Iris pigment epithelial cell (primary cell): ENCODE measurements around the gene SIX1.
A peak's percentile ranks its signal among the peaks of the same experiment; 100 is the strongest.

Experiments used
- DNase-seq: peaks from one replicate; pipeline ENCODE4 v3.0.0-alpha.2; 2011; ENCODE audit warnings: low read depth

The SIX1 gene

DNA sequence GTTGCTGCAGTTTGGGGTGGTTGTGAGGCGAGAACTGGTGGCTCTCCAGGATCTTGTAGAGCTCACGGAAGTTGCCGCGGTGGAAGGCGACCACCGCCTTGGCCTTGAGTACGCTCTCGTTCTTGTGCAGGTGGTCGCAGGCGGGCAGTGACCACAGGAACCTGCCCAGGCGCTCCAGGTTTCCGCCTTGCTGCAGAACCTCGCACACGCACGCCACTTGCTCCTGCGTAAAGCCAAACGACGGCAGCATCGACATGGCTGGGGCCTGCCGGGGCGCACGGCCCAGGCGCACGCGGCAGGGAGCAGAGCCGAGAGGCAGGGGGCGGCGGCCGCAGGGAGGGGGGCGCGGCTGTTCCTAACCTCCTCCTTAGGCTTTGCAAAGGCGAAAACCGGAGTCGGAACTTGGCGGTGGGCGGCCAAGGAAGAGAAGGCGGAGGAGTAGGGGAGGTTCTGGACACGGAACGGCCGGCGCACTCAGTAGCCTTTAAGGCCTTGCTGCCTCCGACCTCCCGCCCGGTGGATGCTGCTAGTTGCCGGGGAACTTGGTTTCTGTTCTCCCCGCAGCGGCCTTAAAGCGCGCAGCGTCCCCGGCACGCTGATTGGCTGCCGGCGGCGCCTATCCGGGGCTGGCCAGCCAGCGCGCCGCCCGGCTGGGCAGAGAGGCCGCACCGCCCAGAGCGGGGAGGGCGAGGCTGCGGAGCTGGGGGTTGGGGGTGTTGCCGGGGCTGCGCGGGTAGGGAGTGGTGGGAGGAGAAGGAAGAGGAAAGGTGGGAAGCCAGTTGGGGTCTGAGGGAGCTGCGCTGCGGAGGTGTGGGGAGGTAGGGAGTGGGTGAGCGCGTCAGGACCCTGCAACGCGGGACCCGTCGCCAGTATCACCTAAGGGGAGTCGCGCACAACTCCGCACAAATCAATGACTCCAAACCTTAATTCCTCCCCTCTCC is at the start of gene SIX1:
TSS of gene SIX1 (minus strand) at position 544 of the 941 bp plus-strand sequence. CDS start at position 256, 288 bp downstream.
- peak; percentile 98 for DNase-seq

GRCh38 chr14:60695327-60695726 is 46.0 kb upstream of the SIX1 start:
- DNase-seq, result no peak

GRCh38 chr14:60691383-60692113 is 42.3 kb upstream of the SIX1 start:
- DNase-seq, result no peak

- DNase-seq, result no peak
These were observed 37.6 kb upstream of the SIX1 start for GRCh38 chr14:60686865-60687264.

- DNase-seq, result no peak
These were observed 34.9 kb upstream of the SIX1 start for GRCh38 chr14:60684203-60684602.

DNA sequence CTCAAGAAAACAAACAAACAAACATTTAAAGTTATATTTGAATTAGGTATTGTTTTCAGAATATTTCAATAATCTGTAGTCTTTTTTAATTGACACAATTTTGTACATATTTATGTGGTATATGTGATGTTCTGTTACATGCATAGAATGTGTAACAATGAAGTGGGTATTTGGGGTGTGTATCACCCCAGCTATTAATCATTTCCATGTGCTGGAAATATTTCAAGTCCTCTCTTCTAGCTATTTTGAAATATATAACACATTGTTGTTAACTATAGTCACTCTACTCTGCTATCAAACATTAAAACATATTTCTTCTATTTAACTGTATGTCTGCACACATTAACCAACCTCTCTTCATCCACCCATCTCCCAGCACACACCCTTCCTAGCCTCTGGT is 32.0 kb upstream of the SIX1 start:
- peak; percentile 14 for DNase-seq

DNA sequence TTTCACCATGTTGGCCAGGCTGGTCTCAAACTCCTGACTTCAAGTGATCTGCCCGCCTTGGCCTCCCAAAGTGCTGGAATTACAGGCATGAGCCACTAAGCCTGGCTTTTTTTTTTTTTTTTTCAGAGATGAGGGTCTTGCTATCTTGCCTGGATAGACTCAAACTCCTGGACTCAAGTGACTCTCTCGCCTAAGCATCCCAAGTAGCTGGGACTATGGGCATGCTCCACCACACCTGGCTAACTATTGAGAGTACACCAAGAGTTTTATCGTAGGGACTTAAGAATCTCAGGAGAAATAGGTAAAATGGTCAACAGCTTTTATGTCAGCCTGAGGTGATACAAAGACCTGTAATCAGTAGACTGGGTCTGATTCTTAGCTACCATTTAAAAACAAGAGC is 31.2 kb upstream of the SIX1 start:
- DNase-seq, result no peak

- DNase-seq, result no peak
These were observed 30.4 kb upstream of the SIX1 start for GRCh38 chr14:60679566-60680258.

GRCh38 chr14:60677701-60678100 is 28.4 kb upstream of the SIX1 start:
- no peak for DNase-seq

- DNase-seq, result peak; percentile 77
These were observed 21.7 kb upstream of the SIX1 start for GRCh38 chr14:60670989-60671388.

GRCh38 chr14:60668431-60669112 is 19.3 kb upstream of the SIX1 start:
- no peak for DNase-seq

DNA sequence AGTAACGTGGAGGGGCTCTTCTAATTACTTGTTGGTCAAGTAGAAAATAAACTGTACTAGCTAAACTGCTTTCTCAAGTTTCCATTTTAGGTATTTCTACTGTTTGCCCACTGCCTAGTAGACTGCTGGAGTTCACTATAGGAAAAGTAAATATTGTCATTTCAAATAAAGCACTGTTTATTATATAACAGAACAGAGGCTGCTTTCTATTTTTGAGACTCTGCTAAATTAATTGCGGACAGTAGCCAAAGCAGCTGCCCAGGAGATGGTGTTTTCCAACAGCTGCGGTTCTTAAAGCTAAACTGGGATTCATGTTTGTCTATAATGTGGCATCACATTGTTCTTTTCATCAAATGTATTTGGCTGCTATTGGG is 15.9 kb upstream of the SIX1 start:
- no peak for DNase-seq

GRCh38 chr14:60662982-60663381 is 13.7 kb upstream of the SIX1 start:
- no peak for DNase-seq

DNA sequence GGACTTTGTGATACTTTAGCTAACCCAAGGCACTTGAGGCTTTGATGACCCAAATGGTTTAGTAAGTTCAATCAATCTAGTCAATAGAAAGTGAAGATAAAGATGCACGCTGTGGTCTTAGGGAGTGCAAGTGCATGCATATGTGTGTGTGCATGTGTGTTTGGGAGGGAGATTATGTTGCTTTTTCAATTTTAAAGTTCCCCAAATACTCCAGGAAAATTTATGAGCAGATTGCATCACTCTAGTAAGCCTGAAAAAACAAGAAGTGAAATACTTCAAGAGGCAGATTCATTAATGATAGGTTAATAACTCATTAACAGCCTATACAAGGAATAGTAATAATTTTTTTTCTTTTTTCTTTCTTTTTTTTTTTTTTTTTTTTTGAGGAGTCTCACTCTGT is 12.4 kb upstream of the SIX1 start:
- no peak for DNase-seq

DNA sequence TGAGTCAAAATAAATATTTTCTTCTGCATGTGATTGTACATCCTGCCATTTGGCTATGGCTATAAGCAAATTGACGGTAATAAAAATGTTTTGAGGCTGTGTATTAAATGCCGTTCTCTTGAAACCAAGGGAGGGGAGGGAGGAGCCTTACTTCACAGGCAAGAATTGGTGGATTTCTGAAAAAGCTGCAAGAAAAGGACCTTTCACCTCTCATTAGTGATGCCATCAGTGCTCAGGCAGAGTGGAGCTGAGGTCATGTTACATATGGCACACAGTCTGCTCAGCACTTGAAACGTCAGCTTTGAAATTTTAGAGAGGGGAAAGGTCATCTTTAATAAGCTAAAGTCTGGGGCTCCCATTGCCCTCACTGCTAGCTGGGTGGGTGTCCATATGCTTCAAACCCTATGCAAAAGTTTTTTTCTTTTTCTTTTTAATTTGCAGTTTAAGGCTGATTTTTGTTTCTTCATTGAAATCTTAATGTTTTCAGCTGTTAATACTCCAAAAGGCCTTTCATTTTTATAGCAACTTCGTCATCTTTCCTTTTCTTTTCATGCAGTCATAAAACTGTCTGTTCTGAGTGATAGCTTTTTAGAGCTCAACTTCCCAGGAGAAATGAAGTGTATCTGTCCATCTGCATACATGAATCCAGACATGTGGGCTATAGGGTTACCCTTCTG is 9.8 kb upstream of the SIX1 start:
- no peak for DNase-seq

DNA sequence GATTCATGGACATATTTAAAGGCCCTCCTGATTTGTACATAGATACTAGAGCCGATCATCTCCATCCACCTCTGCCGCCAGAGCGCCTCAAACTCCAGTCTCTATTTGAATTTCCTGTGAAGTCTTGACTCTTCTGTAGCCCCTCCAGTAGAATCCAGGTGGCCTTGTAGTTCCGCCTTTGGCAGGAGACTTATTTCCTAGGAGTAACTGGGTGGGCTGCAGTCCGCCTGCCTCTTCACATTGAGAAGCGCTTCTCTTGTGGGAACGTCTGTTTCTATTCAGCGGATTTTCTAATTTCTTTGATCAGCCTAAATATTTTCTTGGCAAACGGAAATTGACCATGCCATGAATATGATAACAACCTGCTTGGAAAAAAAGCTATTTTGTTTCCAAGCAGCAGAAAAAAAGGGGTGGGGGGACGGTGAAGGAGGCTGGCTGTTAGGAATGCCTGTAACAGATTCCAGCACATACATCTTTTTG is 9.0 kb upstream of the SIX1 start:
- no peak for DNase-seq

GRCh38 chr14:60657456-60658210 is 8.4 kb upstream of the SIX1 start:
- no peak for DNase-seq

- peak; percentile 84 for DNase-seq
These were observed 7.6 kb upstream of the SIX1 start for GRCh38 chr14:60656686-60657455.

- no peak for DNase-seq
These were observed 6.8 kb upstream of the SIX1 start for GRCh38 chr14:60655898-60656685.
